Activated CD8-positive, alpha-beta T cell treated with anti-CD3 and anti-CD28 coated beads, Interleukin-2, amount 10 ng/mL, durations not matched to agents 7 days and 5 days (primary cell): ENCODE measurements around the gene SUSD1. TPM values are rescaled to one million over a fixed set of nuclear protein-coding genes. Genes with fewer than 3 reads are reported as not detected.

Source experiments
- ATAC-seq: fragments of 150-1000 bp; cut with Tn5 transposase; one replicate; pipeline ENCODE4 v1.10.0; 2021; ENCODE audit warnings: moderate library complexity
- CTCF ChIA-PET: fragments of 350-600 bp; sonication (Branson Sonifier 250); formaldehyde crosslinking; loops from one replicate; lab custom pipeline; 2021; ENCODE audit warnings: antibody characterized with exemption; lab: Charles Lee
- POLR2A ChIA-PET: fragments of 350-600 bp; sonication (Branson Sonifier 250); formaldehyde crosslinking; loops from one replicate; lab custom pipeline; 2021; ENCODE audit warnings: antibody characterized with exemption; lab: Charles Lee
- DNase-seq: peaks from one replicate; pipeline ENCODE4 v3.0.0-alpha.2; 2020
- H3K27ac Mint-ChIP-seq: one replicate; pipeline ENCODE4 v1.8.0; 2021; ENCODE audit warnings: mild to moderate bottlenecking, mixed read lengths
- H3K27me3 Mint-ChIP-seq: one replicate; pipeline ENCODE4 v1.8.0; 2021; ENCODE audit warnings: low read depth, mixed read lengths
- H3K36me3 Mint-ChIP-seq: one replicate; pipeline ENCODE4 v1.8.0; 2021; ENCODE audit warnings: low read depth, mixed read lengths
- H3K4me1 Mint-ChIP-seq: one replicate; pipeline ENCODE4 v1.8.0; 2021; ENCODE audit warnings: low read depth, mixed read lengths
- H3K4me3 Mint-ChIP-seq: one replicate; pipeline ENCODE4 v1.8.0; 2021; ENCODE audit warnings: mild to moderate bottlenecking, mixed read lengths
- H3K9me3 Mint-ChIP-seq: one replicate; pipeline ENCODE4 v1.8.0; 2022; ENCODE audit warnings: mixed read lengths; ENCODE audit not compliant: insufficient read depth
- total RNA-seq, 2 experiments: library from RNA; stranded (reverse); gene quantifications; one replicate each; pipeline ENCODE4 v1.2.3, GENCODE V29; 2021

Gene SUSD1
- total RNA-seq, 2 experiments from 2014 or later = 15.2 to 17.9 TPM

DNA sequence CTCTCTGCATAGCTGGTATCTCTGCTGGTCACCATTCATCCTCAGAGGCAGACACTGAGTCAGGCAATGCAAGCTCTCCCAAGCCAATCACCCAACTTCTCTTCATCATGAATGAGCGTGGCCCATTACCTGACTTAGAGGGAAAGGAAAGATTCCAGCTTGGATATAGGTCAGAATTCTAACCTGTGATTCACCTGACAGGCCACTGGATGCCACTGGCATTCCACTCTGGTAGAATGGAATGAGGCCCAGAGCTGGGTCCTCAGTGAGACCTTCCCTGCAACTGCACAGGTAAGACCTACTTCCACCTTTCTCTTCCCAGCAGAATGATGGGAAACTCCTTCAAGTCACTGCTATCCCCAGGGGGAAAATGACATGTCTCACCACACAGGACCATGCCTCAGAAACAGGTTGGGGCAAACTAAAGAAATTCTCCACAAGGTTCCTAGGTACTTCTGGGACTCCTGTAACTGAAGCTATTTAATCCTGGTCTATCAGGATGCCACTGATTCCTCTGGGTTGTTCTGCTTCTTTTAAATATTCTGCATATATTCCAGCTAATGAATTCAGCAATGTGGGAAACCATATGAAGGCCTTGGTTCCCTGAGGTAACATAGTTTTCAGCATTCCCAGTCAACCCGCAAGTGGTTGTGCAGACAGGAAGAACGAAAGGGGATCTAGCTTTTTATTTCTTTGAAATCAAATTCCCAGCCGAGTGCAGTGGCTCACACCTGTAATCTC is 62.0 kb downstream of the SUSD1 start:
- POLR2A ChIA-PET = no interaction called here
- no peaks in the 10 kb centered on the region for H3K27me3 Mint-ChIP-seq
- peaks cover 18% of the 10 kb centered on the region for H3K36me3 Mint-ChIP-seq
- H3K4me1 Mint-ChIP-seq = no peaks in the 10 kb centered on the region
- CTCF ChIA-PET = interaction anchor here (0.9 to 1.8 kb wide), 12 partner anchors 16 to 354 kb away, joined by 3 to 15 read pairs (median 4); partner anchors contain the start of gene HSDL2
- no peak overlapping the region for H3K4me3 Mint-ChIP-seq
- H3K9me3 Mint-ChIP-seq = no peaks in the 10 kb centered on the region
- DNase-seq (no peak), ATAC-seq (no peak)
- no peak overlapping the region for H3K27ac Mint-ChIP-seq

DNA sequence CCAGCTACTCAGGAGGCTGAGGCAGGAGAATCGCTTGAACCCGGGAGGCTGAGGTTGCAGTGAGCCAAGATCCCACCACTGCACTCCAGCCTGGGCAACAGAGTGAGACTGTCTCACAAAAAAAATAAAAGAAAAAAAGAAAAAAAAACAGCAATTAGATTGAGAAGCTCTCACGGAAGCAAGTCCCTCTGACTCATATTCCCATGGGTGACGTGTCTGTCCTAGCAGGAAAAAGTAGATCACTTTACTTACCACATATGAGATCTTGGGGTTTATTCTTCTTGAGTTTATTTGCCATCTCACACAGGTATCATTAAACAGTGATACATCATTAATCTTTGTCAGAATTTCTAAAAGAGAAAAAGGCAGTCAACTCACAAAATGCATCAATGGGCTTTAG is 62.6 kb downstream of the SUSD1 start:
- Mint-ChIP-seq H3K4me1 (no peaks in the 10 kb centered on the region), H3K9me3 (no peaks in the 10 kb centered on the region), H3K36me3 (peaks cover 18% of the 10 kb centered on the region), H3K4me3 (no peak overlapping the region), H3K27me3 (no peaks in the 10 kb centered on the region), H3K27ac (no peak overlapping the region)
- ATAC-seq = no peak
- POLR2A ChIA-PET = no interaction called here
- no peak for DNase-seq
- CTCF ChIA-PET = interaction anchor here (0.9 to 1.8 kb wide), 10 partner anchors 15 to 353 kb away, joined by 3 to 15 read pairs (median 5); partner anchors contain the start of gene HSDL2

DNA sequence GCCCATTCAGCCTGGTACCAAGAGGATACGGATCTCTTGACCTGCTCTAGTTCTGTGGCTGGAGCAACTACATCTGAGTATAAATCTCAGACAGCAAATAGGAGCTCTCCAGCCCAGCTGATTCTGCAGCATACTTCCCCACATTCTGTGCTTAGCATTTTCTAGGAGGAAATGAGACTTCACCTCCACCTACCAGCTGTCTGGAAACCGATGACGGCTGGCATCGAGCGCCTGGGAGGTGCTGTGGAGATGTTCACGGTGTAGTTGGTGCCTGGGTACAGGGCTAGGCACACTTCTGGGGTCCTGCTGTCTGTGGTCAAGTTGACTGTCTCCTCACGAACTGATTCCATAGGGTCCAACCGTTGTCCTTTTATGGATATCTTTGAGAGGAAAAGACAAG is 63.6 kb downstream of the SUSD1 start:
- no peaks in the 10 kb centered on the region for H3K4me1 Mint-ChIP-seq
- POLR2A ChIA-PET = no interaction called here
- H3K4me3 Mint-ChIP-seq = no peak overlapping the region
- H3K27ac Mint-ChIP-seq = no peak overlapping the region
- H3K27me3 Mint-ChIP-seq = no peaks in the 10 kb centered on the region
- CTCF ChIA-PET = no interaction called here
- peaks cover 21% of the 10 kb centered on the region for H3K36me3 Mint-ChIP-seq
- no peaks in the 10 kb centered on the region for H3K9me3 Mint-ChIP-seq
- ATAC-seq = no peak
- peak; percentile 12 for DNase-seq

DNA sequence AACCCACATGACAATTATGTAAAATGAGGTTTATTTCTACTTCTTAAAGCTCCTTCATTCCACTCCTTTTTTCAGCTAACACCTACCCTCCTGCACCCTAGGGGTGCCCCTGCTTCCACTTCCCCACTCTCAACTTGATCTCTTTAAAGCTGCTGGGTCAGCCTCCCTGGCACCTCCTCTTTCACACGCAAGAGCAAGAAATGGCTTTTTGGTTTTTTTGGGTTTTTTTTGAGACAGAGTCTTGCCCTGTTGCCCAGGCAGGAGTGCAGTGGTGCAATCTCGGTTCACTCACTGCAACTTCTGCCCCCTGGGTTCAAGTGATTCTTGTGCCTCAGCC is 64.4 kb downstream of the SUSD1 start:
- CTCF ChIA-PET = interaction anchor here (1.2 kb wide), 1 partner anchor 24 kb away, joined by 3 read pairs; no protein-coding TSS in a partner anchor
- no peak overlapping the region for H3K27ac Mint-ChIP-seq

DNA sequence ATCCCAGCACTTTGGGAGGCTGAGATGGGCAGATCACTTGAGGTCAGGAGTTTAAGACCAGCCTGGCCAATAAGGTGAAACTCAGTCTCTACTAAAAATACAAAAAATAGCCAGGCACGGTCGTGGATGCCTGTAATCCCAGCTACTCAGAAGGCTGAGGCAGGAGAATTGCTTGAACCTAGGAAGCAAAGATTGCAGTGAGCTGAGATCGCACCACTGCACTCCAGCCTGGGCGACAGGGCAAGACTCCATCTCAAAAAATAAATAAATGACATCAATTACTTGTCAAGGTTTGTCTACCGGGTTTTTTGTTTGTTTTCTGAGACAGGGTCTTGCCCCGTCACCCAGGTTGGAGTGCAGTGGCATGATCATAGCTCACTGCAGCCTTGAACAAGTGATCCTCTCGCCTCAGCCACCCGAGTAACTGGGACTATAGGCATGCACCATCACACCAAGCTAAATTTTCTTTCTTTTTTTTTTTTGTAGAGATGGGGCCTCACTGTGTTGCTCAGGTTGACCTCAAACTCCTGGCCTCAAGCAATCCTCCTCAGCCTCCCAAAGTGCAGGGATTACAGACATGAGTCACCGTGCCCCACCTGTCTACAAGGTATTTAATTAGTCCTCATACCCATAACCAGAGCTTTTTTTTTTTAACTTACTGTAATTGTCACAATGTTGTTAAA is 64.9 kb downstream of the SUSD1 start:
- H3K27ac Mint-ChIP-seq = no peak overlapping the region
- H3K9me3 Mint-ChIP-seq = no peaks in the 10 kb centered on the region
- ATAC-seq (no peak), DNase-seq (peak; percentile 14)
- H3K36me3 Mint-ChIP-seq = peaks cover 23% of the 10 kb centered on the region
- no peaks in the 10 kb centered on the region for H3K4me1 Mint-ChIP-seq
- no peaks in the 10 kb centered on the region for H3K27me3 Mint-ChIP-seq
- CTCF ChIA-PET = interaction anchor here (1.2 to 1.9 kb wide), 2 partner anchors 13 to 24 kb away, joined by 3 to 7 read pairs; no protein-coding TSS in a partner anchor
- no peak overlapping the region for H3K4me3 Mint-ChIP-seq
- POLR2A ChIA-PET = interaction anchor here (0.7 kb wide), 1 partner anchor 10 kb away, joined by 3 read pairs; no protein-coding TSS in a partner anchor

More for the DNA sequence above, 64.4 kb downstream of the SUSD1 start:
- POLR2A ChIA-PET = interaction anchor here (0.7 kb wide), 1 partner anchor 10 kb away, joined by 3 read pairs; no protein-coding TSS in a partner anchor
- ATAC-seq (no peak), DNase-seq (peak; percentile 15)
- Mint-ChIP-seq H3K4me1 (no peaks in the 10 kb centered on the region), H3K4me3 (no peak overlapping the region), H3K27me3 (no peaks in the 10 kb centered on the region), H3K36me3 (peaks cover 23% of the 10 kb centered on the region), H3K9me3 (no peaks in the 10 kb centered on the region)

DNA sequence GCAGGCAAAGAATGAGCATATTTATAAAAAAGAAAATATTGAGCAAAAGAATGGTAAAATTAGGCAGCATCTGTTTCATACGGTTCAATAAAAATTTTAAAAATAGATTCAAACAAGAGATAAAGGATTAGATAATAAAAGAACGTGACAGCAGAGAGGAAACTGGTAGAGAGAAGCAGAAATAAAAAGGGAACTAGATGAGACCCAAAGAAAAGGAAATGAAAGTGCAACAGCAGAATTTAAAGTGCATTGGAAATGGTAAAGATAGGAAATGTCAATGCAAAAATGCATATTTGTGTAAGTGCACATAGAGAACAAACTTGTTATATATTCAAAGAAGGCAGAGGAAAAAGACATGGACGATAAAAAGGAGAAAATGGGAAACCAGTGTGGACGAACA is 70.2 kb downstream of the SUSD1 start:
- H3K27me3 Mint-ChIP-seq = no peaks in the 10 kb centered on the region
- no peaks in the 10 kb centered on the region for H3K9me3 Mint-ChIP-seq
- ATAC-seq = no peak
- H3K27ac Mint-ChIP-seq = no peak overlapping the region
- ChIA-PET CTCF (no interaction called here), POLR2A (no interaction called here)
- peaks cover 3% of the 10 kb centered on the region for H3K4me1 Mint-ChIP-seq
- peaks cover 19% of the 10 kb centered on the region for H3K36me3 Mint-ChIP-seq
- no peak for DNase-seq
- H3K4me3 Mint-ChIP-seq = no peak overlapping the region

DNA sequence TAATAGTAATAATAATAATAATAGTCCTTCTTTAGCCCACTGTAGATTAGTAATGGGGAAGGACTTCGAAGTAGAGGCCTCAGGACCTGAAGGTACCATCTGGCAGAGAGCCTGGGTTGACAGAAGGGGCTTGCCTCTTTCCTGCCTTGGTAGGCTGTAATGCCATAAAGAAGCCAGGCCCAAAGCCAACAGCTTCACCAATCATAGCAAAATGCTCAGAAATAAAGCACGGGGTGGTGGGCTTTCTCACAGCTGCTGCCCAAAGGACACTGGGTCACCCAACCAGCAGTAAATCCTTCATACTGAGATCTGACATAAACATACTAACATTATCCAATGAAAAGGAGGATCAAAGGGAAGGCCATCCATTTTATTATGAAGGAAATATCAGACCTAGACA is 70.7 kb downstream of the SUSD1 start:
- no peak overlapping the region for H3K27ac Mint-ChIP-seq
- ChIA-PET CTCF (no interaction called here), POLR2A (no interaction called here)
- no peaks in the 10 kb centered on the region for H3K9me3 Mint-ChIP-seq
- no peak overlapping the region for H3K4me3 Mint-ChIP-seq
- peaks cover 19% of the 10 kb centered on the region for H3K36me3 Mint-ChIP-seq
- ATAC-seq (no peak), DNase-seq (peak; percentile 13)
- peaks cover 3% of the 10 kb centered on the region for H3K4me1 Mint-ChIP-seq
- H3K27me3 Mint-ChIP-seq = no peaks in the 10 kb centered on the region

DNA sequence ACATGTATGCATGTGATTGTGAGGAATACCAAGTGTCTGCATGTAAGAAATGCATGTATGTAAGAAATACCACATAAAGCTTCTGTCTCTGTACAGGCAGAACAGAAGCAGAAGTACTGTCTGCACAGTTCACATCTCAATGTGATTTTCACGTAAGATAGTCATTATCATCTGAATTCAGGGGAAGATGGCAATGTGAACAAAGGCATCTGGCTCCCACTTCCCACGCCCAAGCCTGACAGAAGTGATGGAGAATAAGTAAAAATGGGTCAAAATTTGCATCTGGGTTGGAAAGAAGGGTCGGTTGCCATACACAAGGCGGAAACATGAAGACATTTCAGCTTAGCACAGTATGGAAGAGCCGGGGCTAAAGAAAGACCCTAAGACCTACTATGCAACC is 71.7 kb downstream of the SUSD1 start:
- ChIA-PET POLR2A (interaction anchor here (0.7 kb wide), 1 partner anchor 234 kb away, joined by 3 read pairs; no protein-coding TSS in a partner anchor), CTCF (no interaction called here)
- no peak overlapping the region for H3K4me3 Mint-ChIP-seq
- H3K27me3 Mint-ChIP-seq = no peaks in the 10 kb centered on the region
- no peaks in the 10 kb centered on the region for H3K9me3 Mint-ChIP-seq
- peak; percentile 10 for DNase-seq
- H3K4me1 Mint-ChIP-seq = peaks cover 3% of the 10 kb centered on the region
- H3K27ac Mint-ChIP-seq = no peak overlapping the region
- H3K36me3 Mint-ChIP-seq = peaks cover 15% of the 10 kb centered on the region
- ATAC-seq = no peak

DNA sequence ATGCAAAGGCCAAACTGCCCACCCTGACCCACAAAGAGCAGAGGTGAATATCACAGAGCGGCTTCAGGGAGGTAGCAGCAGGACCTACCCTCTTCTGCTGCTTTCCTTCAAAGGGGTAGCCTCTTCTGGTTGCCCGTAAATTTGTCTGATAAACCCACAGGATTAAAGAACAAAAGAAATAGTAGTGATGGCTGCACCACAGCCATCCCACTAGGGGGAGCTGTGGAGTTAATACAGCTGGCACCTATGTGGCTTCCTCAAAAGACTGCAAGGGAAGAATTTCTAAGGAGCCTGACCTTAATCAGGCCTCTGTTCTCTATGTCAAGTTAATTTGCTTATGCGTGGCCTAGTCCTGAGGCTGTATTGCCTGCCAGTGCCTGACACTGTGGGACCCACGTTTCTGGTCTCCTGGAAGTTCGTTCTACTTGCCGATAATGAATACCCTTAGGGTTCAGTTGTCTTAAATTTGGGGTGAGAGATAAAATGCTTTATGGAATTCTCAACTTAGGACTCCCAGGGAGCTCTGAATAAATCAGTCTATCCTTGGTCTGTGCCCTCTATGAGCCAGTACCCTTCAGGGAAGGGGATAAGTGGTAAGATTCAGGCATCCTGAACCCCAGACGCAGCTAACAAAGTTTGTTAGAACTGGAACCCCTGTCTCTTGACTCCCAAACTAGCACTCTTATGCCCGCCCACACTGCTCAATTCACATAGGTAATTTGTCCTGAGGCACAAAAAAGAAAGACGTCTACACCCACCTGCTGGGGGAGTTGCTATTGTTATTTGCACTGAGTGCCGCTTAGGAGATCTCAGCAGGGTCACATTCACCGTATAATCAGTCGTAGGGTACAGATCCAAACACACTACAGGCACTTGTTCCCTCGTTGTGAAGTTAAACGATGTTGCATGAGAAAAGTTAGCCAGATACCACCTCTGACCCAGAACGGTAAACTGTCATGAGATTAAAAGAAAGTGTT is 77.1 kb downstream of the SUSD1 start:
- Mint-ChIP-seq H3K36me3 (peaks cover 30% of the 10 kb centered on the region), H3K27me3 (no peaks in the 10 kb centered on the region), H3K9me3 (no peaks in the 10 kb centered on the region), H3K4me3 (no peak overlapping the region), H3K4me1 (peaks cover 32% of the 10 kb centered on the region), H3K27ac (no peak overlapping the region)
- POLR2A ChIA-PET = interaction anchor here (0.6 to 3.0 kb wide), 2 partner anchors 16 to 281 kb away, joined by 3 to 10 read pairs; partner anchors contain the start of gene HSDL2
- CTCF ChIA-PET = interaction anchor here (0.5 to 6.2 kb wide), 38 partner anchors 8 to 695 kb away, joined by 3 to 69 read pairs (median 4); partner anchors contain the start of genes HSDL2 and PTBP3
- ATAC-seq (peak; percentile 91), DNase-seq (peak; percentile 81)

DNA sequence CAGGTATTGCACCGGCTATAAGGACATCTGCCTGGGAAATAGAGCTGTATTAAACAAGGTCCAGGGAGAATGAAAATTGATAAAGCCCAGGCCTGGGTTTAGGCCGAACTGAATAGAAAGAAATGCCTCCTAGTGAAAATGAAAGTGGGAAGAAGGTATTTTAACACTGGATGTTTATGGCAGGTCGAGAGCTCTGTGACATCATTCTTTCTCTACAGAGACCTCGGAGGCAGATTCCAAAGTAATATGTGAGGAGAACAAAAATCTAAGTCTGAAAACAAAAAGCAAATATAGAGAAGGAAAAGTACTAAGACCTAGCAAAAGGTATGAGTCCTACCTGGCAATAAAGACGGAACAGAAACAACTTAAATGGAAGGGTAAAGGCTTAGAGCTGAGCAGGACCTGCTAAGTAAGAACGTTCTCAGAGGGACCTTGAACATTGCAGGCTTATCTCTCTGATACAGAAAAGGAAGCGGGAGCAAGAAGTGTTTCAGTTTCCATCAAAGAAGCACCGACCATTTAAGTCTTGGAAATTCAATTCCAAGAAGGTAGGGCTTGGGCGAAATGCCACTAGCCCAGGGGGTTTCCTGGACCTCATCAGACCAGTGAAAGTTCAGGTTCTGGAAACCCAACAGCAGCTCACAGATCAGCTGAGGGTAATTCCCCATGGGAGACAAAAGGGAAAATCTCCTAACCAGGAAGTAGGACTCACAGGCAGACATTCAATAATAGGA is 80.0 kb downstream of the SUSD1 start:
- Mint-ChIP-seq H3K9me3 (no peaks in the 10 kb centered on the region), H3K4me3 (peak overlapping the region; percentile 3), H3K36me3 (peaks cover 26% of the 10 kb centered on the region), H3K27me3 (no peaks in the 10 kb centered on the region), H3K4me1 (peaks cover 32% of the 10 kb centered on the region), H3K27ac (peak overlapping the region; percentile 27)
- ChIA-PET CTCF (interaction anchor here (1.9 to 6.2 kb wide), 3 partner anchors 13 to 284 kb away, joined by 6 to 69 read pairs (median 8); partner anchors contain the start of gene HSDL2), POLR2A (no interaction called here)
- no peak for ATAC-seq
- peak; percentile 17 for DNase-seq
